ENCODE measurements around the gene SMAD9.

Gene SMAD9

GRCh38 chr13:36919833-36920615 is at the start of gene SMAD9:
Gene SMAD9 (minus strand): TSS chr13:36920238. CDS start chr13:36879689, 40,549 bp downstream.
- Histone ChIP-seq H3K9me3 (ENCODE audit: control insufficient read depth, low read length) (no peaks in the 10 kb centered on the region), H3K36me3 (ENCODE audit: control insufficient read depth, insufficient read depth, low read length, severe bottlenecking) (no peaks in the 10 kb centered on the region), H3K4me3 (ENCODE audit: low read length) (peak within 1 kb of the TSS; percentile 90), H3K27me3 (replicated peaks; ENCODE audit: control insufficient read depth, insufficient read depth, low read length) (no peaks in the 10 kb centered on the region), H3K9ac (ENCODE audit: low read length) (peak within 1 kb of the TSS; percentile 77), H3K4me1 (ENCODE audit: control insufficient read depth, insufficient read depth, low read length) (peaks cover 11% of the 10 kb centered on the region)
- peak; percentile 86 for DNase-seq (ENCODE audit: low read depth)

DNA sequence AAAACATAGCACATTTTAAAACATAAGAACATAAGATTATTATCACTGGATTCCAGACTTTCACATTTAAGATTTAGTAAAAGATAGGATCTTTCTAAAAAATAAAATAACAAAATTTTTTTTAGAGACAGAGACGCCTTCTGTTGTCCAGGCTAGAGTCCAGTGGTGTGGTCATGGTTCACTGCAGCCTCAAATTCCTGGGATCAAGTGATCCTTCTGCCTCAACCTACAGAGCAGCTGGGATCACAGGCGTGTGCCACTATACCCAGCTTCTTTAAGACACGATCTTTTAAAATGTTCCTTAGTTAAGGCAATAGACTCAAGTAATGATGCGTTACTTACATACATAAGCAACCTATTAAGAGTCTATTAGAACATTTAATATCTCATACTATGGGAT is 46.4 kb upstream of the SMAD9 start:
- Histone ChIP-seq H3K4me3 (ENCODE audit: low read length) (no peak overlapping the region), H3K9me3 (ENCODE audit: control insufficient read depth, low read length) (no peaks in the 10 kb centered on the region), H3K36me3 (ENCODE audit: control insufficient read depth, insufficient read depth, low read length, severe bottlenecking) (peaks cover 82% of the 10 kb centered on the region), H3K4me1 (ENCODE audit: control insufficient read depth, insufficient read depth, low read length) (no peaks in the 10 kb centered on the region), H3K27me3 (replicated peaks; ENCODE audit: control insufficient read depth, insufficient read depth, low read length) (no peaks in the 10 kb centered on the region), H3K9ac (ENCODE audit: low read length) (no peak overlapping the region)
- peak; percentile 24 for DNase-seq (ENCODE audit: low read depth)

DNA sequence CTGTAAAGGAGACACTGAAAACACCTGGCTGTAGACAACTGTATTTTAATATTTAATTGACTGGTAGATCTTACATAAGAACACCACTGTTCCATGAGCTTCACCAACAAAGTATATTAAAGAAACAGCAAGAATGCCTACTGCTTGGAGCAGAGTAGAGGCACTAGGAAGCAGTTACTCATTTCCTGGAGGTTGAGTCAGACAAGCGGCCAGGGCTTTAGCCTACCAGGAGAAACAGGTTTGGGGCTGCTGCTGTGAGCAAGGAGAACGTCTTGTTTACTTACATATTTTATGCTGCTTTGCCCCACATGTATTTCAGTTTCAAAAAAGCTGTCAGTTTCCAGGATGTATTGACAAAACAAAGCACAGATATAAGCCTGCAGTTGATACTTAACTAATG is 45.7 kb upstream of the SMAD9 start:
- no peaks in the 10 kb centered on the region for H3K27me3 ChIP-seq (replicated peaks; ENCODE audit: control insufficient read depth, insufficient read depth, low read length)
- DNase-seq (ENCODE audit: low read depth), result peak; percentile 69

GRCh38 chr13:36959456-36960116 is 39.5 kb upstream of the SMAD9 start:
- Histone ChIP-seq H3K27me3 (replicated peaks; ENCODE audit: control insufficient read depth, insufficient read depth, low read length) (no peaks in the 10 kb centered on the region), H3K36me3 (ENCODE audit: control insufficient read depth, insufficient read depth, low read length, severe bottlenecking) (peaks cover 49% of the 10 kb centered on the region), H3K4me1 (ENCODE audit: control insufficient read depth, insufficient read depth, low read length) (peaks cover 6% of the 10 kb centered on the region), H3K9ac (ENCODE audit: low read length) (peak overlapping the region; percentile 27), H3K4me3 (ENCODE audit: low read length) (no peak overlapping the region), H3K9me3 (ENCODE audit: control insufficient read depth, low read length) (no peaks in the 10 kb centered on the region)
- peak; percentile 15 for DNase-seq (ENCODE audit: low read depth)

More for the DNA sequence above, 45.7 kb upstream of the SMAD9 start:
- Histone ChIP-seq H3K4me3 (ENCODE audit: low read length) (no peak overlapping the region), H3K9me3 (ENCODE audit: control insufficient read depth, low read length) (no peaks in the 10 kb centered on the region), H3K9ac (ENCODE audit: low read length) (no peak overlapping the region), H3K4me1 (ENCODE audit: control insufficient read depth, insufficient read depth, low read length) (no peaks in the 10 kb centered on the region), H3K36me3 (ENCODE audit: control insufficient read depth, insufficient read depth, low read length, severe bottlenecking) (peaks cover 79% of the 10 kb centered on the region)

DNA sequence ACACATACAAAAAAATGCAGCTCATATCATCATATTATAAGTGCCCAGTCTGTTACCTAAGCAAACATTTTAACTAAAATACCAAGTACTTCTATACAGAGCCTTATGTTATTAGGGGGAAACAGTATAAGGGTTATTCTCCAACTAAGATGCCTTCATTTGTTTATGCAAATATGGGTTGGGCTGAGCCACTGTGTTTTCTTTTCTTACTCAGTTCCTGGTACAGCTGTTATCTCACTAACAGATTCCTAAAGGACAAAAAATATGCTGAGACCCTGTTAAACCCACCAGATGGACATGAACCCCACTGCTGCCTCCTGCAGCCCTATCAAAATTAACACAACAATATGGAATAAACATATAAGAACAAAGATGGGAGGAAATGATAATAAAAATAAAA is 34.5 kb upstream of the SMAD9 start:
- no peak overlapping the region for H3K4me3 ChIP-seq (ENCODE audit: low read length)
- H3K9ac ChIP-seq (ENCODE audit: low read length), result no peak overlapping the region
- H3K27me3 ChIP-seq (replicated peaks; ENCODE audit: control insufficient read depth, insufficient read depth, low read length), result no peaks in the 10 kb centered on the region
- no peaks in the 10 kb centered on the region for H3K9me3 ChIP-seq (ENCODE audit: control insufficient read depth, low read length)
- DNase-seq (ENCODE audit: low read depth), result no peak
- H3K36me3 ChIP-seq (ENCODE audit: control insufficient read depth, insufficient read depth, low read length, severe bottlenecking), result peaks cover 50% of the 10 kb centered on the region
- peaks cover under 1% of the 10 kb centered on the region for H3K4me1 ChIP-seq (ENCODE audit: control insufficient read depth, insufficient read depth, low read length)

DNA sequence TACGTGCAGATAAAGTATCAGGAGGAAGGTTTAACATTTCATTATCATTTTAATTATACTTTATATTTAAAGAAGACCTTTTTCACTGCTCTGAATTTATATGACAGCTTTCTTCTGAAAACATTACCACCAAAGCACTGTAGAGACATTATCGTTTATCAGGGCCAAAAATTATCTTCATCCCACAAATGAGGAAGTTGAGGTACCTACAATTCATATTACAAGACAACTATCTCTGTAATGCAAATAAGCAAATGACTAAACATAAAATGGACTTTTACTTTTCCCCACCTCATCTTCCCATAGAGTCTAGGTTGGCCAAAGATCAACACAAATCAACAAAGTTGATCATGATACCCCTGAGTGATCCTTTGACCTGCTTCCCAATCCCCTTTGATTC is 30.9 kb upstream of the SMAD9 start:
- peaks cover 61% of the 10 kb centered on the region for H3K36me3 ChIP-seq (ENCODE audit: control insufficient read depth, insufficient read depth, low read length, severe bottlenecking)
- H3K4me1 ChIP-seq (ENCODE audit: control insufficient read depth, insufficient read depth, low read length), result no peaks in the 10 kb centered on the region
- H3K4me3 ChIP-seq (ENCODE audit: low read length), result no peak overlapping the region
- H3K27me3 ChIP-seq (replicated peaks; ENCODE audit: control insufficient read depth, insufficient read depth, low read length), result no peaks in the 10 kb centered on the region
- H3K9me3 ChIP-seq (ENCODE audit: control insufficient read depth, low read length), result no peaks in the 10 kb centered on the region
- no peak for DNase-seq (ENCODE audit: low read depth)
- no peak overlapping the region for H3K9ac ChIP-seq (ENCODE audit: low read length)

DNA sequence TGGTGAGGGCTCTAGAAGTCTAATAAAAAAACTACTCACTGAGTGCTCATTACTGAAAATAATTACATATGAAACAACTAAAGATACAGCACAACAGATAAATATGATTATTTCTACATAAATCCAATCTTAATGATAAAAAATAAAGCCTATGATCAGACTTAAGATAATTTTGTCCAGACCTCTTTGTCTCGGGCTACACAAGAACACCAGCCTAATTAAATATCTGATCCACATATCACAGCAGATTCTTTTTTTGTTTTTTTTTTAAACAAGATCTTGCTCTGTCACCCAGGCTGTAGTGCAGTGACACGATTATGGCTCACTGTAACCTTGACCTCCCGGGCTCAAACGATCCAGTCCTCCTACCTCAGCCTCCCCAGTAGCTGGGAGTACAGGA is 30.3 kb upstream of the SMAD9 start:
- peaks cover 58% of the 10 kb centered on the region for H3K36me3 ChIP-seq (ENCODE audit: control insufficient read depth, insufficient read depth, low read length, severe bottlenecking)

GRCh38 chr13:36945078-36945477 is 25.0 kb upstream of the SMAD9 start:
- H3K9ac ChIP-seq (ENCODE audit: low read length), result no peak overlapping the region
- no peaks in the 10 kb centered on the region for H3K4me1 ChIP-seq (ENCODE audit: control insufficient read depth, insufficient read depth, low read length)
- H3K4me3 ChIP-seq (ENCODE audit: low read length), result no peak overlapping the region
- DNase-seq (ENCODE audit: low read depth), result no peak
- no peaks in the 10 kb centered on the region for H3K9me3 ChIP-seq (ENCODE audit: control insufficient read depth, low read length)
- H3K36me3 ChIP-seq (ENCODE audit: control insufficient read depth, insufficient read depth, low read length, severe bottlenecking), result peaks cover 24% of the 10 kb centered on the region
- H3K27me3 ChIP-seq (replicated peaks; ENCODE audit: control insufficient read depth, insufficient read depth, low read length), result no peaks in the 10 kb centered on the region

More for the DNA sequence above, 30.3 kb upstream of the SMAD9 start:
- no peak for DNase-seq (ENCODE audit: low read depth)
- Histone ChIP-seq H3K4me3 (ENCODE audit: low read length) (no peak overlapping the region), H3K4me1 (ENCODE audit: control insufficient read depth, insufficient read depth, low read length) (no peaks in the 10 kb centered on the region), H3K9me3 (ENCODE audit: control insufficient read depth, low read length) (no peaks in the 10 kb centered on the region), H3K27me3 (replicated peaks; ENCODE audit: control insufficient read depth, insufficient read depth, low read length) (no peaks in the 10 kb centered on the region), H3K9ac (ENCODE audit: low read length) (no peak overlapping the region)

DNA sequence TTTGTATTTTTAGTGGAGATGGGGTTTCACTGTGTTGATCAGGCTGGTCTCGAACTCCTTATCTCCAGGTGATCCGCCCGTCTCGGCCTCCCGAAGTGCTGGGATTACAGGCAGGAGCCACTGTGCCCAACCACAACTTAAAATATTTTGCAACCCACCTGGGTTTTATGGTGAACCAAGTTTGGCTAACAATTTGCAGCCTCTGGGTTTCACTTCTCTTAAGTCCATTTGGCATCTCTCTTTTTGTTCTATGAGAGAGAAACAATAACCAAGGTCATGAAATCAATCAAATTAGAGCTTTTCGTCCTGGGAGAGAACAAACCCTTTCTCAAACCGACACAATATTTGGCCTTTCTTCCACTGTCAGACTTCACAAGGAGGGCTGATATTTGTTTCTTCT is 5.6 kb upstream of the SMAD9 start:
- Histone ChIP-seq H3K27me3 (replicated peaks; ENCODE audit: control insufficient read depth, insufficient read depth, low read length) (no peaks in the 10 kb centered on the region), H3K4me1 (ENCODE audit: control insufficient read depth, insufficient read depth, low read length) (no peaks in the 10 kb centered on the region), H3K9ac (ENCODE audit: low read length) (no peak overlapping the region), H3K4me3 (ENCODE audit: low read length) (no peak overlapping the region), H3K36me3 (ENCODE audit: control insufficient read depth, insufficient read depth, low read length, severe bottlenecking) (no peaks in the 10 kb centered on the region), H3K9me3 (ENCODE audit: control insufficient read depth, low read length) (no peaks in the 10 kb centered on the region)
- no peak for DNase-seq (ENCODE audit: low read depth)

- Histone ChIP-seq H3K27me3 (replicated peaks; ENCODE audit: control insufficient read depth, insufficient read depth, low read length) (no peaks in the 10 kb centered on the region), H3K9ac (ENCODE audit: low read length) (no peak overlapping the region), H3K4me1 (ENCODE audit: control insufficient read depth, insufficient read depth, low read length) (no peaks in the 10 kb centered on the region), H3K36me3 (ENCODE audit: control insufficient read depth, insufficient read depth, low read length, severe bottlenecking) (no peaks in the 10 kb centered on the region), H3K4me3 (ENCODE audit: low read length) (no peak overlapping the region), H3K9me3 (ENCODE audit: control insufficient read depth, low read length) (no peaks in the 10 kb centered on the region)
- DNase-seq (ENCODE audit: low read depth), result no peak
Measured at GRCh38 chr13:36924001-36924400, 4.0 kb upstream of the SMAD9 start.

DNA sequence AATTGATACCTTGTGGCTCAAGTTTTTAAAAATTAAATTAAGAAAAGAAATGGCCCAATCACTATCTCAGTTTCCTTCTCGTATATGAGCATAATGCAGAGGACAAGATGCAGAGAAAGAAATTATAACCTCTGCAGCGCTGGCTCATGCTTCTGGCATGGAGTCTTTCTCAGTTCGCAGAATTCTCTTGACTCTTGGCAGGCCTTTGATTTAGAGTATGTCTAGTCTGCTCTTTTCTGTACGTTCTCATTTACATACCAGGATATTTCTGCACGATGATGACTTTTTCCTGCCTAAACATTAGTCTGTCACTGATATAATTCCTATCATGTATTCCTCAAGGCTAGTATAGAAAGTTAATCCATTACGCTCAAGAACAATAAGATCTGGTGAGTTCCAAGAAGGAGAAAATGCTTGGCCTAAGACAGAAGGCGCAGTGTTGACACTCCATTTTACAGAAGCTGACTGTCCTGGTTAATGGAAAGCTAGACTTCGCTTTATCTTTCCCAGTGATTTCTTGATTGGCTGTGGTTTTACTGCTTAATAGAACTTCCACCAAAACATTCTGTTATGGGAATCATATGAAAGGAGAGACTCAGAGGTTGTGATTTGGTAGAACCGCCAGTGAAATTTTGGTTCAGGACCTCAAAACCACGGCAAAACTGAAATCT is 1.7 kb upstream of the SMAD9 start:
- Histone ChIP-seq H3K9ac (ENCODE audit: low read length) (no peak overlapping the region), H3K36me3 (ENCODE audit: control insufficient read depth, insufficient read depth, low read length, severe bottlenecking) (no peaks in the 10 kb centered on the region), H3K27me3 (replicated peaks; ENCODE audit: control insufficient read depth, insufficient read depth, low read length) (no peaks in the 10 kb centered on the region), H3K4me3 (ENCODE audit: low read length) (no peak overlapping the region), H3K4me1 (ENCODE audit: control insufficient read depth, insufficient read depth, low read length) (peaks cover 11% of the 10 kb centered on the region), H3K9me3 (ENCODE audit: control insufficient read depth, low read length) (no peaks in the 10 kb centered on the region)
- no peak for DNase-seq (ENCODE audit: low read depth)

All from adipocyte (in vitro differentiated cells).